CD4-positive, alpha-beta T cell (primary cell): ENCODE results near the gene PPP6R2. TPM values are rescaled to one million over a fixed set of nuclear protein-coding genes. Genes with fewer than 3 reads are reported as not detected.

Experiments
- ATAC-seq: fragments of 200-7000 bp; cut with Tn5 transposase; one replicate; pipeline ENCODE4 v1.10.0; 2022; ENCODE audit warnings: mild to moderate bottlenecking; ENCODE audit not compliant: poor library complexity
- CTCF ChIA-PET: fragments of 350-600 bp; sonication (Branson Sonifier 250); formaldehyde crosslinking; loops from one replicate; lab custom pipeline; 2021; ENCODE audit warnings: antibody characterized with exemption, inconsistent platforms; lab: Charles Lee
- POLR2A ChIA-PET: fragments of 350-600 bp; sonication (Branson Sonifier 250); formaldehyde crosslinking; loops from one replicate; lab custom pipeline; 2021; ENCODE audit warnings: antibody characterized with exemption, inconsistent platforms; lab: Charles Lee
- DNase-seq, 14 experiments: peaks; one replicate each; pipeline ENCODE4 v3.0.0-alpha.2; 2013 to 2020; ENCODE audit warnings: mixed read lengths in 2 of 14
- H3K27ac ChIP-seq, 2 donors: one replicate each; pipeline versions ENCODE4 v1.5.1 to v1.7.0; 2013; ENCODE audit warnings: low read length in 2 of 2, low read depth in 1 of 2, mild to moderate bottlenecking in 1 of 2
- H3K27me3 ChIP-seq, 2 experiments: 1 replicate in 1 of 2; 2 replicates in 1 of 2; pipeline versions ENCODE4 v1.6.1 to v1.7.0; 2013; ENCODE audit warnings: low read length in 2 of 2, control low read depth in 1 of 2, mild to moderate bottlenecking in 1 of 2, moderate library complexity in 1 of 2; ENCODE audit not compliant: insufficient read depth in 2 of 2, control insufficient read depth in 1 of 2
- H3K36me3 ChIP-seq: one replicate; pipeline ENCODE4 v1.6.1; 2013; ENCODE audit warnings: low read length, control low read depth; ENCODE audit not compliant: insufficient read depth
- H3K4me1 ChIP-seq: one replicate; pipeline ENCODE4 v1.6.1; 2013; ENCODE audit warnings: low read length, control low read depth; ENCODE audit not compliant: insufficient read depth
- H3K4me3 ChIP-seq: one replicate; pipeline ENCODE4 v1.5.1; 2013; ENCODE audit warnings: mild to moderate bottlenecking, low read length, moderate library complexity
- H3K9me3 ChIP-seq, 2 experiments: 1 replicate in 1 of 2; 2 replicates in 1 of 2; pipeline versions ENCODE4 v1.6.1 to v1.7.0; 2013; ENCODE audit warnings: low read length in 2 of 2, mild to moderate bottlenecking in 2 of 2, control low read depth in 1 of 2, moderate library complexity in 1 of 2; ENCODE audit not compliant: control insufficient read depth in 1 of 2, insufficient read depth in 1 of 2
- H3K27ac Mint-ChIP-seq: one replicate; pipeline ENCODE4 v1.8.0; 2020; ENCODE audit warnings: mixed read lengths
- H3K27me3 Mint-ChIP-seq: one replicate; pipeline ENCODE4 v1.8.0; 2021; ENCODE audit warnings: mixed read lengths
- H3K36me3 Mint-ChIP-seq: one replicate; pipeline ENCODE4 v1.8.0; 2021; ENCODE audit warnings: low read depth, mixed read lengths
- H3K4me1 Mint-ChIP-seq: one replicate; pipeline ENCODE4 v1.8.0; 2021; ENCODE audit warnings: low read depth, mixed read lengths
- H3K4me3 Mint-ChIP-seq: one replicate; pipeline ENCODE4 v1.8.0; 2020; ENCODE audit warnings: mild to moderate bottlenecking, mixed read lengths
- H3K9me3 Mint-ChIP-seq: one replicate; pipeline ENCODE4 v1.8.0; 2020; ENCODE audit warnings: mixed read lengths
- intact Hi-C, 2 experiments: fragments of 100-400 bp; cut with DNase I in 1 of 2; cut with micrococcal nuclease in 1 of 2; formaldehyde crosslinking; loops; one replicate each; pipeline versions ENCODE4 v1.15.1 to v1.9.0; 2023 to 2025; cut with DNase I, micrococcal nuclease
- total RNA-seq, 174 experiments: library from RNA in 2 of 174; stranded (reverse) in 2 of 174; gene quantifications; one replicate each; pipeline ENCODE4 v1.2.3 and lab custom pipeline; 2021 to 2026
- TF ChIP-seq, protein P1 (sequence below): fragments of 200-600 bp; IDR thresholded peaks from one replicate; pipeline ENCODE4 v1.8.0; 2022; ENCODE audit warnings: antibody characterized with exemption, mild to moderate bottlenecking

The PPP6R2 gene
- total RNA-seq, 2 experiments from 2014 or later = 47.1 to 48.0 TPM

DNA sequence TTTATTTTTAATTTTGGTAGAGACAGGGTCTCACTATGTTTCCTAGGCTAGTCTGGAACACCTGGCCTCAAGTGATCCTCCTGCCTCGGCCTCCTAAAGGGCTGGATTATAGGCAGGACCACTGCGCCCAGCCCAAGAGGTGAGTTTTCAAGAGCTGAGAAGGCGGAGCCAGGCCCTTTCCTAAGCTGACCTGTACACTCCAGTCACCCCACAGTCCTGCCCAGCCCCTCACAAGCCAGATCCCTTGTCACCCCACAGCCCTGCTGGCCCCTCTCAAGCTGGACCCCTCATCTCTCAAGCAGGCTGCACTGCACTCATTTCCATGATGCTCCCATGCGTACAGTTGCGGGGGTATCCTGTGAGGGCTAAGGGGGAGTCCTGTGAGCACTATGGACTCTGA lies 19.2 kb upstream of the PPP6R2 start:
- peaks cover 15% of the 10 kb centered on the region for H3K4me1 ChIP-seq
- TF ChIP-seq, protein P1, sequence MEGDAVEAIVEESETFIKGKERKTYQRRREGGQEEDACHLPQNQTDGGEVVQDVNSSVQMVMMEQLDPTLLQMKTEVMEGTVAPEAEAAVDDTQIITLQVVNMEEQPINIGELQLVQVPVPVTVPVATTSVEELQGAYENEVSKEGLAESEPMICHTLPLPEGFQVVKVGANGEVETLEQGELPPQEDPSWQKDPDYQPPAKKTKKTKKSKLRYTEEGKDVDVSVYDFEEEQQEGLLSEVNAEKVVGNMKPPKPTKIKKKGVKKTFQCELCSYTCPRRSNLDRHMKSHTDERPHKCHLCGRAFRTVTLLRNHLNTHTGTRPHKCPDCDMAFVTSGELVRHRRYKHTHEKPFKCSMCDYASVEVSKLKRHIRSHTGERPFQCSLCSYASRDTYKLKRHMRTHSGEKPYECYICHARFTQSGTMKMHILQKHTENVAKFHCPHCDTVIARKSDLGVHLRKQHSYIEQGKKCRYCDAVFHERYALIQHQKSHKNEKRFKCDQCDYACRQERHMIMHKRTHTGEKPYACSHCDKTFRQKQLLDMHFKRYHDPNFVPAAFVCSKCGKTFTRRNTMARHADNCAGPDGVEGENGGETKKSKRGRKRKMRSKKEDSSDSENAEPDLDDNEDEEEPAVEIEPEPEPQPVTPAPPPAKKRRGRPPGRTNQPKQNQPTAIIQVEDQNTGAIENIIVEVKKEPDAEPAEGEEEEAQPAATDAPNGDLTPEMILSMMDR = no peak
- Mint-ChIP-seq H3K27ac (no peak overlapping the region), H3K4me1 (peaks cover 8% of the 10 kb centered on the region), H3K27me3 (no peaks in the 10 kb centered on the region), H3K4me3 (no peak overlapping the region), H3K36me3 (no peaks in the 10 kb centered on the region), H3K9me3 (no peaks in the 10 kb centered on the region)
- H3K27ac ChIP-seq = no peak overlapping the region
- no peaks in the 10 kb centered on the region for H3K9me3 ChIP-seq
- ATAC-seq = no peak
- POLR2A ChIA-PET = interaction anchor here (0.8 to 1.1 kb wide), 2 partner anchors 18 to 297 kb away, joined by 3 to 4 read pairs; no protein-coding TSS in a partner anchor
- no peak for DNase-seq
- H3K27me3 ChIP-seq = no peaks in the 10 kb centered on the region
- CTCF ChIA-PET = interaction anchor here (0.7 to 2.0 kb wide), 3 partner anchors 18 to 265 kb away, joined by 4 to 7 read pairs (median 6); no protein-coding TSS in a partner anchor
- no peak overlapping the region for H3K4me3 ChIP-seq
- intact Hi-C loops = no loop called here
- no peaks in the 10 kb centered on the region for H3K36me3 ChIP-seq

DNA sequence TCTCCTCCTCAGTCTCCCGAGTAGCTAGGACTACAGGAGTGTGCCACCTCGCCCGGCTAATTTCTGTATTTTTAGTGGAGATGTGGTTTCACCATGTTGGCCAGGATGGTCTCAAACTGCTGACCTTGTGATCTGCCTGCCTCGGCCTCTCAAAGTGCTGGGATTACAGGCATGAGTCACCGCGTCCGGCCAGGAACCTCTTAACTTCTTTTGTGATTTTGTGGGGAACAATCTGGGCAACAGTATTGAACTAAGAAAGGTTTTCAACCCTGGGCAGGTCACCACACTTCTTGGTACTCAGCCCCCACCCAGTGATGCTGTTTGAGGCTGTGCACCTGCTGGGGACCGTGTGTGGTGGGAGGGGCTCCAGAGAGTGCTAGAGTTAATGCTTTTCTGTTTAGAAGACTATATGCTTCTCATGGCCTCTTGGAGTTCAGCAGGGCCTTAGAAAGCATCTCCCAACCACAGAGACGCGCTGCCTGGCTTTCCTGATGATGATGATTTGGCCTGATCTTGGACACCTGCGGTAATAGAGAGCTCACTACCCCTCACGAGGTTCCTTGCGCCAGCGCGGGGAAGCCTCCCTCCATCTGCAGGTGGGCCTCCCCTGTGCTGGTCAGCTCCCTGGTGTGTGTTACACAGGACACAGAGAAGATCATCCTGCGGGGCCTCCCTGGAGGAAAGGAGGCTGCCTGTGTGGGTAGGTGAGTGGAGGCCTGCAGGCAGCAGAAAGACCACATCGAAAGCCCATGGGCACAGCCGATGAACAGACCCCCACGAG lies 17.5 kb upstream of the PPP6R2 start:
- ATAC-seq (no peak), DNase-seq (no peak)
- POLR2A ChIA-PET = interaction anchor here (1.1 kb wide), 1 partner anchor 47 kb away, joined by 4 read pairs; no protein-coding TSS in a partner anchor
- no peaks in the 10 kb centered on the region for H3K36me3 Mint-ChIP-seq
- Histone ChIP-seq H3K27ac (no peak overlapping the region), H3K4me3 (no peak overlapping the region), H3K36me3 (no peaks in the 10 kb centered on the region), H3K4me1 (peaks cover 15% of the 10 kb centered on the region), H3K27me3 (no peaks in the 10 kb centered on the region), H3K9me3 (no peaks in the 10 kb centered on the region)
- CTCF ChIA-PET = interaction anchor here (1.6 to 4.2 kb wide), 4 partner anchors 16 to 85 kb away, joined by 6 to 18 read pairs (median 8); no protein-coding TSS in a partner anchor
- peak overlapping the region; percentile 35 for H3K27ac Mint-ChIP-seq
- no peaks in the 10 kb centered on the region for H3K9me3 Mint-ChIP-seq
- peaks cover 8% of the 10 kb centered on the region for H3K4me1 Mint-ChIP-seq
- intact Hi-C loops = loop anchor here (2.0 to 5.0 kb wide), 3 partner anchors 17 to 178 kb away; partner anchors contain the start of gene PPP6R2 (in 1 of the 2)
- peak overlapping the region; percentile 89 for H3K4me3 Mint-ChIP-seq
- H3K27me3 Mint-ChIP-seq = no peaks in the 10 kb centered on the region
- TF ChIP-seq, protein P1 = no peak

DNA sequence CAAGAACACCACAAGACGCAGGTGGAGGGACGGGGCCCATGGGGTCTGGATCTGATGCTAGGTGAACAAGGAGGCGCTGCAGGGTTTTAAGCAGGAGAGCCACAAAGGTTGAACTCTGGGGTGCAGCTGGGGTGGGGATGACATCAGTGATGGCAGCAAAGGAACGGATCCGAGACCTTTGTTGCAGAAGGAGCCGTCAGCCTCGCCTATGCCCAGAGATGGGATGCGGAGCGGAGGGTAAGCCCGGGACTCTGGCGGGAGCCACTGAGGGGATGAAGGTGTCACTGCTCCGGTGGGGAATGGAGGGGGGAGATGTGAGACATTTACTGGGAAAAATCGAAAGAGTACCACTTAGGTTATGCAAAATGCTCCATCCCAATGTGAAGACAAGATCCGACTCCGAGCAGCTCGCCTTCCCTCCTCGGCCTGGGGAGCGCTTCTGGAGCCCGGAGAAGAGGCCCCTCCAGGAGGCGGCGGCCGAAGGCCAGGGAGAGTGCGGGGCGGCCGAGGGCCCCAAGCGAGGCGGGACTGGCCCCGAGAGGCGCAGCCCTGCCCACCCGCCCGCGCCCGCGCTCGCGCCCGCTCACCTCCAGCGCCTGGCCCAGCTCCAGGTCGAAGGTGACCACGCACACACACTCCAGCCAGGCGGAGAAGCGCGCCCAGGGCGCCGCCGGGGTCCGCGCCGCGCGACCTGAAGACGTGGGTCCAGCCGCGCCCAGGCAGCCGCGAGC lies 16.7 kb upstream of the PPP6R2 start:
- no peaks in the 10 kb centered on the region for H3K27me3 ChIP-seq
- no peak for ATAC-seq
- no peak overlapping the region for H3K4me3 ChIP-seq
- TF ChIP-seq, protein P1 = no peak
- Mint-ChIP-seq H3K9me3 (no peaks in the 10 kb centered on the region), H3K27ac (peak overlapping the region; percentile 35), H3K27me3 (no peaks in the 10 kb centered on the region), H3K4me1 (peaks cover 12% of the 10 kb centered on the region), H3K4me3 (peak overlapping the region; percentile 89), H3K36me3 (no peaks in the 10 kb centered on the region)
- intact Hi-C loops = loop anchor here (2.0 to 5.0 kb wide), 3 partner anchors 16 to 179 kb away; partner anchors contain the start of gene PPP6R2 (in 1 of the 2)
- CTCF ChIA-PET = interaction anchor here (0.6 to 4.2 kb wide), 6 partner anchors 16 to 85 kb away, joined by 3 to 18 read pairs (median 4); no protein-coding TSS in a partner anchor
- no peaks in the 10 kb centered on the region for H3K36me3 ChIP-seq
- peaks cover 15% of the 10 kb centered on the region for H3K4me1 ChIP-seq
- H3K27ac ChIP-seq = no peak overlapping the region
- no peak for DNase-seq
- no peaks in the 10 kb centered on the region for H3K9me3 ChIP-seq
- POLR2A ChIA-PET = interaction anchor here (1.1 to 2.0 kb wide), 3 partner anchors 16 to 82 kb away, joined by 4 to 6 read pairs (median 5); partner anchors contain the start of gene TUBGCP6
